Stimulated activated CD4-positive, alpha-beta T cell treated with anti-CD3 and anti-CD28 coated beads, Interleukin-15, amount 100 ng/mL, for 1 hour (primary cell): ENCODE measurements around the gene LBX1.
"Not testable (repeated sequence)": the region's sequence is repeated elsewhere in the genome, so short reads cannot be mapped to it uniquely, and the experiment has no call there.

Experiments
- DNase-seq, 2 donors: peaks; one replicate each; pipeline ENCODE4 v3.0.0-alpha.2; 2020; ENCODE audit warnings: low read depth in 1 of 2, low spot score in 1 of 2

Gene LBX1

GRCh38 chr10:101214446-101215396, 14.5 kb downstream of the LBX1 start:
- DNase-seq, result peak; percentile 40 to 70

GRCh38 chr10:101208543-101208942, 20.7 kb downstream of the LBX1 start:
- no peak for DNase-seq

GRCh38 chr10:101207026-101207425, 22.2 kb downstream of the LBX1 start:
- no peak for DNase-seq

- DNase-seq, result not testable (repeated sequence)
Observed at GRCh38 chr10:101202667-101203066, 26.6 kb downstream of the LBX1 start.

DNA sequence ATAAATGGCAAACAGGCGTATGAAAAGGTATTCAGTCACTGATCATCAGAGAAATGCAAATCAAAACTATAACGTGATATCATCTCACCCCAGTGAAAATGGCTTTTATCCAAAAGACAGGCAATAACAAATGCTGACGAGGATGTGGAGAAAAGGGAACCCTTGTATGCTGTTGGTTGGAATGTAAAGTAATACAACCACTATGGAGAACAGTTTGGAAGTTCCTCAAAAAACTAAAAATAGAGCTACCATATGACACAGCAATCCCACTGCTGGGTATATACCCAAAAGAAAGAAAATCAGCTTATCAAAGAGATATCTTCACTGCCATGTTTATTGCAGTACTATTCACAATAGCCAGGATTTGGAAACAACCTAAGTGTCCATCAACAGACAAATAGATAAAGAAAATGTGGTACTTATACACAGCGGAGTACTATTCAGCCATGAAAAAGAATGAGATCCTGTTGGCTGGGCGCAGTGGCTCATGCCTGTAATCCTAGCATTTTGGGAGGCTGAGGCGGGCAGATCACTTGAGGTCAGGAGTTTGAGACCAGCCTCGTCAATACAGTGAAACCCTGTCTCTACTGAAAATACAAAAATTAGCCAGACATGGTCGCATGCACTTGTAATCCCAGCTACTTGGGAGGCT, 30.8 kb downstream of the LBX1 start:
- not testable (repeated sequence) for DNase-seq

DNA sequence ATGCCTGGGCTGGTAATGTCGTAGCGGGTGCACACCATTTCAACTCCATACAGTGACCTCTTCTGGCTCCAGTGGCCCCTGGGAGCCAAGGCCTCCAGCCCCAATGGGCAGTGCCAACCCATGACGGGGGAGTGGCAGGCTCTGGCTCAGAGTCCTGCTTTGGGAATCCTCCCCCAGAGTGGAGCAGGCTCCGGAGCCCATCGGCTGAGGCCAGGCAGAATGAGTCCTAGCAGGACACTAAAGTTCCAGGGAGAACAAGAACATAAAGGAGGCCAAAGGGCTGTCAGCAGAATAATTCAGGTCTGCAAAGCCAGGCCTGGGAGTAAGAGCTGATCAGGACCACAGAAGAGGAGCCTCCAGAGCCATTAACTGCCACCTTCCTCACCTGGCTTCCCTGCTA, 33.3 kb downstream of the LBX1 start:
- DNase-seq, result no peak

DNA sequence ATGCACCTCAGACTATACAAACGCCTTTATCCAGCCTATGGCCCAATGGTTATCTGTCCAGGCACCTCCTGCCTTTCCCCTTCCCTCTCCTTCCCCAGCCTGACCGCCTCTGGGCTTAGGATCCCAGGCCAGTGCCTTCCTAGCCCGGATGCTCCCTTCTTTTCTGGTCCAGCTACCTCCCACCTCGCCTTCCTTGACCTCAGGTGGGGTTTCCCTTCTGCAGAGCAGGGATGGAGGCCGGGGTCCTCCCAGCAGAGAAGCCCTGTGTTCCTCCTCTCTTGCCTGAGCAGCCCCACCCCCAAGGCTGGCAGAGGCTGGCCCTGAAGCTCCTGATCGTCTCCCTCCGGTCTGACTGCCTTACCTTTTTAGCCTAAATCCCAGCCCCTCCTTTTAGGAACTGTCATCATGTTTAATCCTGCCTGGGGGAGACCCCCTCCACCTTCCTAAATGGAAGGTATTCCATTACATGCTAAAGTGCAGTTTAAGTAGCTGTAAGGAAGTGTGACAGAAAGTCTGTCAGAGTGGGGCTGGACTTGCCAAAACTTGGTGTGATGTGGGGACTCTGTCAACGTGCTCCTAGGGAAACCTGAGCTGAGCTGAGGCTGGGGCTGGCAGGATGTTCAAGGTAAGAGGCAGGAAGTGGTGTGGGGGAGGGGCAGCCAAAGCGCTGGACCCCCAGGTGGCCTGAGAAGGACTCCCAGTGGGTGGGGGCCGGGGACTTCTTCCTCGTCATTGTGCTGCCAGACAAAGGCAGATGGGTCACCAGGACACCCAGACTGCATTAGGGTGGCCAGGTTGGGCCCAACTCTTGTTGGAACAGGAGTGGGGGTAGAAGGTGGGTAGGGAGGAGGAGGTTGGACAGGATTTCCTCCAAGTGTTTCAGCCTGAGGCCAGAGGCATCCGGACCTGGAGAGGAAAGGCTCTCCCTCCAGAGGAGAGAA, 39.5 kb downstream of the LBX1 start:
- DNase-seq, result no peak

DNA sequence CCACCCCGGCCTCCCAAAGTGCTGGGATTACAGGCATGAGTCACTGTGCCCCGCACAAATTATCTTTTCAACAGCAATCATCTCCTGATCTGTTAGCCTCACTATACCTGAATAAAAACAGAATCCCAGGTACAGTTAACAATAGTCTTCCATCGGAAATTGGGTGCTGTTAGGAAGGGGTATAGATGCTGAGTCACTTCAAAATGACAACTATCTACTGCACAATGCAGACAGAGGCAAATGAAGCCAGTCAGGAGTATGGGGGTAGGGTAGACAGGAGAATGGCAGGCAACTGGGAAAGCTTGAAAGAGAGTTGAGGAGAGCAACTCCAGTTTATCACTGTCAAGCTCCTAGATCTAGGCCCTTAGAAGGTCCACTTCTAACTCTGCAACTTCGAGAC, 40.3 kb downstream of the LBX1 start:
- DNase-seq, result no peak

- no peak for DNase-seq
Observed at GRCh38 chr10:101183458-101184183, 45.6 kb downstream of the LBX1 start.

GRCh38 chr10:101182936-101183335, 46.3 kb downstream of the LBX1 start:
- DNase-seq, result no peak
